ENCODE data around the gene RAB11FIP2. TPM values are rescaled to one million over a fixed set of nuclear protein-coding genes. Genes with fewer than 3 reads are reported as not detected.
A peak's percentile ranks its signal among the peaks of the same experiment; 100 is the strongest.
"Not testable (repeated sequence)": the region's sequence is repeated elsewhere in the genome, so short reads cannot be mapped to it uniquely, and the experiment has no call there.

The RAB11FIP2 gene
- 60.5 TPM for total RNA-seq

- DNase-seq, result peak; percentile 92
Measured at GRCh38 chr10:118046395-118047156, at the start of gene RAB11FIP2. Gene RAB11FIP2, minus strand, starts transcription at chr10:118046941. Its CDS starts 778 bp downstream, at chr10:118046163.

GRCh38 chr10:118096022-118096421 is 49.3 kb upstream of the RAB11FIP2 start:
- DNase-seq, result no peak

GRCh38 chr10:118092209-118092608 is 45.5 kb upstream of the RAB11FIP2 start:
- DNase-seq, result no peak

GRCh38 chr10:118080817-118081216 is 34.1 kb upstream of the RAB11FIP2 start:
- no peak for DNase-seq

GRCh38 chr10:118076705-118077104 is 30.0 kb upstream of the RAB11FIP2 start:
- no peak for DNase-seq

GRCh38 chr10:118072840-118073239 is 26.1 kb upstream of the RAB11FIP2 start:
- no peak for DNase-seq

- not testable (repeated sequence) for DNase-seq
Measured at GRCh38 chr10:118067389-118067788, 20.6 kb upstream of the RAB11FIP2 start.

- no peak for DNase-seq
Measured at GRCh38 chr10:118062798-118063238, 16.1 kb upstream of the RAB11FIP2 start.

- DNase-seq, result no peak
Measured at GRCh38 chr10:118058371-118058770, 11.6 kb upstream of the RAB11FIP2 start.

GRCh38 chr10:118057361-118057760 is 10.6 kb upstream of the RAB11FIP2 start:
- no peak for DNase-seq

GRCh38 chr10:118054383-118054782 is 7.6 kb upstream of the RAB11FIP2 start:
- no peak for DNase-seq

GRCh38 chr10:118052816-118053215 is 6.1 kb upstream of the RAB11FIP2 start:
- no peak for DNase-seq

GRCh38 chr10:118047880-118048279 is 1.1 kb upstream of the RAB11FIP2 start:
- DNase-seq, result no peak

- no peak for DNase-seq
Measured at GRCh38 chr10:118047157-118047719, 497 bp upstream of the RAB11FIP2 start.

GRCh38 chr10:118045837-118046394 is 825 bp downstream of the RAB11FIP2 start:
- DNase-seq, result peak; percentile 54

- no peak for DNase-seq
Measured at GRCh38 chr10:118045158-118045836, 1.4 kb downstream of the RAB11FIP2 start.

- no peak for DNase-seq
Measured at GRCh38 chr10:118042827-118043242, 3.9 kb downstream of the RAB11FIP2 start.

GRCh38 chr10:118042336-118042735 is 4.4 kb downstream of the RAB11FIP2 start:
- no peak for DNase-seq

- no peak for DNase-seq
Measured at GRCh38 chr10:118041316-118041715, 5.4 kb downstream of the RAB11FIP2 start.

- no peak for DNase-seq
Measured at GRCh38 chr10:118036281-118036875, 10.4 kb downstream of the RAB11FIP2 start.

GRCh38 chr10:118035354-118036005 is 11.3 kb downstream of the RAB11FIP2 start:
- no peak for DNase-seq

GRCh38 chr10:118034791-118035261 is 11.9 kb downstream of the RAB11FIP2 start:
- DNase-seq, result no peak
